ENCODE measurements around the gene DNAH17.

Gene DNAH17

DNA sequence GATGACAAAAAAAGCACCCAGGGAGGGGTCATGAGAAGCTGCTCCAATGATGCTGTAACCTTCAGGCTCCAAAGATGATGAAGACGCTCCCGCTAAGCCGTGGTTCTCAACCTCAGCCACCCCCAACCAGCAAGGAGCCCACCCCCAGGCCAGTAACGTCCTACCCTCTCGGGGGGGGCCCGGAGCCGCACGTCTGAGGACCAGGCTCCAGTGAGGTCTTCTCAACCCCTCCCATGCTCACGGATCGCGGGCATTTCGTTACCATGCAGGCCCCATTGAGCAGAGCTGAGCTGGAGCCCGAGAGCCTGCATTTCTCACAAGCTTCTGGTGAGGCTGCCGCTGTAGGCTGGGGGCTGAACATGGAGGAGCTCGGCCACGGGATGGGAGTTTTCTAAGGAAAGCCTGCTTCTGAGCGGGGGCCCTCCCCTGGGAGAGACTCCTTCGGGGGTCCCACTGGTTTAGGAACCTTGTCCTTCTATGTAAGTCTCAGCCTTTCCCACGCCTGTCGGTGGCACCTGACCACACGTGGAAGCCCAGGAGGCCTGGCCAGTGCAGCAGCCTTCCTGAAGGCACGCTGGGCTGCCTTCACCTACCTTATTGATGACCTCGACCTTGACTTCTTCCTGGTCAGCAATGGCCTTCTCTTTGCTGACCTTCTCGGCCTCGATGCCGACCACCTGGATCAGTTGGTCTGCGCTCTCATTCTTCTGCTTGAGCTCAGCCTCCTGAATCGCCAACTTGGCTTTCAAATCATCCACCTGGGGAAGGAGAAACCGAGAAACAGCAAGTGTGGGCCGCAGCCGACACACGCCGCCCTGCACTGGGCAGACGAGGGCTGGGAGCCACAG lies 116.0 kb downstream of the DNAH17 start:
- TF ChIP-seq, protein P1, sequence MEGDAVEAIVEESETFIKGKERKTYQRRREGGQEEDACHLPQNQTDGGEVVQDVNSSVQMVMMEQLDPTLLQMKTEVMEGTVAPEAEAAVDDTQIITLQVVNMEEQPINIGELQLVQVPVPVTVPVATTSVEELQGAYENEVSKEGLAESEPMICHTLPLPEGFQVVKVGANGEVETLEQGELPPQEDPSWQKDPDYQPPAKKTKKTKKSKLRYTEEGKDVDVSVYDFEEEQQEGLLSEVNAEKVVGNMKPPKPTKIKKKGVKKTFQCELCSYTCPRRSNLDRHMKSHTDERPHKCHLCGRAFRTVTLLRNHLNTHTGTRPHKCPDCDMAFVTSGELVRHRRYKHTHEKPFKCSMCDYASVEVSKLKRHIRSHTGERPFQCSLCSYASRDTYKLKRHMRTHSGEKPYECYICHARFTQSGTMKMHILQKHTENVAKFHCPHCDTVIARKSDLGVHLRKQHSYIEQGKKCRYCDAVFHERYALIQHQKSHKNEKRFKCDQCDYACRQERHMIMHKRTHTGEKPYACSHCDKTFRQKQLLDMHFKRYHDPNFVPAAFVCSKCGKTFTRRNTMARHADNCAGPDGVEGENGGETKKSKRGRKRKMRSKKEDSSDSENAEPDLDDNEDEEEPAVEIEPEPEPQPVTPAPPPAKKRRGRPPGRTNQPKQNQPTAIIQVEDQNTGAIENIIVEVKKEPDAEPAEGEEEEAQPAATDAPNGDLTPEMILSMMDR (IDR thresholded peaks at IDR 0.05) = no peak
- no peak for TF ChIP-seq ZFX (IDR thresholded peaks at IDR 0.05; ENCODE audit: borderline replicate concordance)
- H3K27ac ChIP-seq = no peak overlapping the region

DNA sequence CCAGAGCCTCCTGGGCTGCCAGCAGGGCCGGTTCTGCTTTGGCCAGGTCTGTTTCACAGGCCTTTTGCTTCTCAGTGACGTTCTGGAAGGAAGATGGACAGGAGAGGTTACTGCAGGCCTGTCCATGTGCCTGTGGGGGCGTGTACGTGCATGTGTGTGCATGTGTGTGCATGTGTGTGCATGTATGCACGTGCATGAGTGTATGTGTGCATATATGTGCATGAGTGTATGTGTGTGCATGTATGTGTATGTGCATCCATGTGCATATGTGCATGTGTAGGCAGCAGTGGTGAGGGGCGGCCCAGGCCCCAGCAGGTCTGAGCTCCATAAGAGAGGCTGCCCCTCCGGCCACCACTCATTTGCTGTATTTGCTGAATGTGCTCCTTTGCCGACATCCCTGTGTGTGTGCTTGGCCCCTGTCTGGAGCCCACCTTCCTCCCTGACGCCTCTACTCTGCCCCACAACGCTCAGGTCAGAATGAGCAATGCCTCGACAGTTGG lies 117.0 kb downstream of the DNAH17 start:
- no peak overlapping the region for H3K27ac ChIP-seq
- TF ChIP-seq ZFX (IDR thresholded peaks at IDR 0.05; ENCODE audit: borderline replicate concordance) = no peak
- TF ChIP-seq, protein P1 (IDR thresholded peaks at IDR 0.05) = no peak

DNA sequence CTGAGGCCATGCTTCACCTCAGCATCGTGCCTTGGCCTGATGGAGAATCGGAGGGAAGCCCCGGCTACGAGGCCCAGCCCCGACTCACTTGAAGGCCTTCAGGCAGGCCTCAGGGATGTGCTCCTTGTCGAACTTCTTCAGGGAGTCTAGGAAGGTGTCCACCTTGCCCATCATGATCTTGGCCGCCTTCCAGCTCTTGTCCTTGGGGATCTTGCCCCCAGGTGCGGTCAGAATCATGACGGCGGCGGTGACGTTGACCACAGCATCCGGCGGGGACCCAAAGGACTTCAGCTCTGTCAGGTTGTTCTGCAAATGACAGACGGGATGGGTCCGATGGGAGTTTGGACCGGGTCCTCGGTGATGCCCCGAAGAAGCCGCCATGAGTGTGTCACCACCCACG lies 117.5 kb downstream of the DNAH17 start:
- TF ChIP-seq ZFX (IDR thresholded peaks at IDR 0.05; ENCODE audit: borderline replicate concordance) = no peak
- TF ChIP-seq, protein P1 (IDR thresholded peaks at IDR 0.05) = no peak
- no peak overlapping the region for H3K27ac ChIP-seq

DNA sequence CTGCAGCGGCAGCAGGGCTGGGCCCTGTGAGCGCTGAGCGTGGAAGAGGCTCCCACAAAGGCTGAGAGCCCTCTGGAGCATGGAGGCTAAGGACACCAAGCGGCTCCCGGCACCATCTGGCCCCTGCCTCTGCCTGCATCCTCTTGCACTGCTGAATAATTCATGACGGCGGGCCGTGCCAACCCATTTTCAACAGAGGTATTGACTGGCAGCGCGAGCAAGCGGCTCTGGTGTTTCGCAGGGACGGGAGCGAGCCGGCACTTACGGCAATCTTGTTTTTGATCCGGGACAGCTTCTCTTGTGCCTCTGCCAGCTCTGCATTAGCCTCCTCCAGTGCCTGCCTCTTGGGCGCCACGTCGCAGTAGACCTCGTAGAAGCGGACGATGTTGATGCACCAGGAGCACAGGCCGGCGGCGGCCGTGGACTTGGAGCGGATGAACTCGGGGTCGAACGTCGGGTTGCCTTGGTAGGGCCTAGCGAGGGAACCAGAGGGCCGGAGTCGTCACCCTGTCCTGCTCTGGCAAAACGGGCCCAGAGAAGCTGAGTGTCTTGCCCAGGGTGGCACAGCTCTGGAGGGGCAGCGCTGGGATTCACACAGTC lies 118.4 kb downstream of the DNAH17 start:
- TF ChIP-seq ZFX (IDR thresholded peaks at IDR 0.05; ENCODE audit: borderline replicate concordance) = no peak
- TF ChIP-seq, protein P1 (IDR thresholded peaks at IDR 0.05) = no peak
- H3K27ac ChIP-seq = no peak overlapping the region

DNA sequence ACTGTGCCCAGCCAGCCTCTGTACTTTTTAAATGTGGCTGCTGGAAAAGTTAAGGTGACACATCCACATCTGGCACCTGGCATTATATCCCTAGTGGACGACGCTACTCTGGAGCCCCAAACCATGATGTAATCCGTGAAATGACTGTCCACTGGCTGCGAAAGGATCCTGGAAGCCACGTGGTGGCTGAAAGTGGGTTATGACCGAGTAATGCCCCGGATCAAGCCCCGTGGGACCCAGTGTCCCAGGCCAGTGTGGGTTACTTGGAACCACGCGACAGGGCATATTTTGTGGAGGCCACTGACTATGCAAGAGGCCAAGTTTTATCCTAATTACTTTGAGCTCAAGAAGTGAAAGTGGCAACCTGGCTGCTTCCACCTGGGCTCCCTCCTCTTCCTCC lies 119.1 kb downstream of the DNAH17 start:
- H3K27ac ChIP-seq = no peak overlapping the region
- TF ChIP-seq ZFX (IDR thresholded peaks at IDR 0.05; ENCODE audit: borderline replicate concordance) = no peak
- TF ChIP-seq, protein P1 (IDR thresholded peaks at IDR 0.05) = no peak

DNA sequence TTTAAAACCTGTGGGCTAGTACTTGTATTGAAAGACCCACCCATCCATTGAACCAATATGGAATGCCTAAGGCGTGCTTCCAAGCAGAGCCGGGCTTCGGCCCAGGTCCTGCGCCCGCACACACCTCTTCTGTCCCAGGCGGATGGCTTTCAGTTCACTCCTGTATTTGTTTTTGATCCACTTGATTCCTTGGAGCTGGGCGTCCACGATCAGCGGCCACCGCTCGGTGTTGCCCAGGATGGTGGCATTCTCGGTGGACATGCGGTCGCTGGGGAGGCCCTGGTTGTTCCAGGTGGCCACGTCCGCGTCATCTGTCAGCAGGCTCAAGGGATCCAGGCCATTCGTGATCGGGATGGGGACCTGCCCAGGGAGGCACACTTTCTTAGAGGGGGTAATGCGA lies 122.8 kb downstream of the DNAH17 start:
- TF ChIP-seq ZFX (IDR thresholded peaks at IDR 0.05; ENCODE audit: borderline replicate concordance) = no peak
- TF ChIP-seq, protein P1 (IDR thresholded peaks at IDR 0.05) = no peak
- H3K27ac ChIP-seq = no peak overlapping the region

DNA sequence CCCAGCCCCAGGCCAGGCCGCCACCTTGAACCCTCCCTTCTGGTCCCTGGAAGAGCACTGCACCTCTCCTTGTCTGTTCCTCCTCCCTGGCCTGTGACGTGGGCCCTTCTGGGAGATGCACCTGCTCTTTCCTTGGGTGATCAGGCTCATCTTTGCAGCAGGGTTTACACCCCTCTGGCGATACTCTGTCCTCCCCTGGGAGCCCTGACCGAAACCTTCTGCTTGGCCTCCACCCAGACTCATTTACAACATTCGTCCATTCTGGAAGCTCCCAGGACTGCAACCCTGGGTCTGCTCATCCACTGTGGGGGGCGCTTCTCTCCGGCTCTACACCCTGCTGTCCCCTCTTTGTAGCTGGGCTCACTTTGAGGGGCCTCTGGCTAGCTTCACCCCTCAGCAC lies 125.4 kb downstream of the DNAH17 start:
- no peak overlapping the region for H3K27ac ChIP-seq
- TF ChIP-seq ZFX (IDR thresholded peaks at IDR 0.05; ENCODE audit: borderline replicate concordance) = no peak
- TF ChIP-seq, protein P1 (IDR thresholded peaks at IDR 0.05) = no peak

All from 22Rv1 (cell line).